Activated CD4-positive, alpha-beta T cell treated with anti-CD3 and anti-CD28 coated beads for 48 hours (primary cell): Measurements from ENCODE around the gene ELOVL4.

Experiments
- DNase-seq: peaks from one replicate; pipeline ENCODE4 v3.0.0-alpha.2; 2020

Gene ELOVL4

DNA sequence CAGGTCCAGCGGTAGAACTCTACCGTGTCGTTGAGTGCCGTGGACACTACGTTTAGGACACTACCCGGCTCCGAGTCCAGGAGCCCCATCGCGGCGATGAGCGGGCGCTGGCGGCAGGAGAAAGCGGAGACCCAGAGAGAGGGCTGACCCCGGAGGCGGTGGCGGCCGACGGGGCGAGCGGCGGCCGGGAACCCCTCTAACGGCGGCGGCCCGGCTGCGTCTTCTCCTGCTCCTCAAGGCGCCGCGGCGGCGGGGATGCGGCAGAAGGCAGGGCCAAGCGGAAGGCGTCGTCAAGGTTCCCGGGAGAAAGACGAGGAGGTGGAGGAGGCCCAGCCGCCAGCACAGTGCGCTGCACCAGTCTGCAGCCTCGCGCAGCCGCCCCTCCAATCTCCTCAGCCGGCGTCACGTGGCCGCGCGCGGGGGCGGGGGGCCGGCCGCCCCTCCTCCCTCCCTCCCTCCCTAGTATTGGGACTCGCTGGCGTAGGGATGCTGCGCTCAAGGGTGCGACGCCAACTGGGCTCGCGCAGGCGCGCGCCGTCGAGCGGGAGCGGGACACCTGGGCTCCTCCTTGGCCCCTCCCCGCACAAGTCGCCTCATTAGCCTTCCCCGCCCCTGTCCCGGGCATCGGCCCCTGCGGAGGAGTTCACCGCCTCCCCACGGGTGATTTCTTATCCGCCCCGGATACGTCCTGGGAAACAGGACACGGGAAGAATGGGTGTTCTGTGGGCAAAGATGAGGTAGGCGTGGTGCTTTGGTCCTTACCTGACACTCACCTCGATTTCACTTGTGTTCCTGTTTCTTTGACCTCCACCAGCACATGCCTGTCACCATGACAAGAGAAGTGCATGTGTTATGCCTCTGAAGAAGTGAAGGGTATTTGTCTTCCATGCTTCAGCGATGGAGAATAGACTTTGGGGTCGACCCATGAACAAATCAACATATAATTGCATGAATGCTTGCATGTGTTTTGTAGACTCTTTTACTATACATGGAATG is at the start of gene ELOVL4:
ELOVL4 (minus strand) TSS at position 363 of the 996 bp plus-strand sequence; CDS start at position 89, 274 bp downstream.
- peak; percentile 66 for DNase-seq

DNA sequence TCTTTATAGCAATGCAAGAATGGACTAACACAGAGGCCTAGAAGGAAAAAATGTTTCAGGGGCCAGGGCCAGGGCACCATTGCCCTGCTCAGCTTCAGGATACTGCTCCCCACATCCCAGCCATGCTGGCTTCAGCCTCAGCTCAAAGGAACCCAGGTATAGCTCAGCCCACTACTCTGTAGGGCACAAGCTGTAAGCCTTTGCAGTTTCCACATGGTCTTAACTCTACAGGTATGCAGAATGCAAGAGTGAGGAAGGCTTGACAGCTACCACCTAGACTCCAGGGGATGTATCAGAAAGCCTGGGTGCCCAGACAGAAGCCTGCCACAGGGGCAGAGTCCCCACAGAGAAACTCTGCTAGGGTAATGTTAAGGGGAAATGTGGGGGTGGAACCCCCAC is 46.6 kb upstream of the ELOVL4 start:
- no peak for DNase-seq

DNA sequence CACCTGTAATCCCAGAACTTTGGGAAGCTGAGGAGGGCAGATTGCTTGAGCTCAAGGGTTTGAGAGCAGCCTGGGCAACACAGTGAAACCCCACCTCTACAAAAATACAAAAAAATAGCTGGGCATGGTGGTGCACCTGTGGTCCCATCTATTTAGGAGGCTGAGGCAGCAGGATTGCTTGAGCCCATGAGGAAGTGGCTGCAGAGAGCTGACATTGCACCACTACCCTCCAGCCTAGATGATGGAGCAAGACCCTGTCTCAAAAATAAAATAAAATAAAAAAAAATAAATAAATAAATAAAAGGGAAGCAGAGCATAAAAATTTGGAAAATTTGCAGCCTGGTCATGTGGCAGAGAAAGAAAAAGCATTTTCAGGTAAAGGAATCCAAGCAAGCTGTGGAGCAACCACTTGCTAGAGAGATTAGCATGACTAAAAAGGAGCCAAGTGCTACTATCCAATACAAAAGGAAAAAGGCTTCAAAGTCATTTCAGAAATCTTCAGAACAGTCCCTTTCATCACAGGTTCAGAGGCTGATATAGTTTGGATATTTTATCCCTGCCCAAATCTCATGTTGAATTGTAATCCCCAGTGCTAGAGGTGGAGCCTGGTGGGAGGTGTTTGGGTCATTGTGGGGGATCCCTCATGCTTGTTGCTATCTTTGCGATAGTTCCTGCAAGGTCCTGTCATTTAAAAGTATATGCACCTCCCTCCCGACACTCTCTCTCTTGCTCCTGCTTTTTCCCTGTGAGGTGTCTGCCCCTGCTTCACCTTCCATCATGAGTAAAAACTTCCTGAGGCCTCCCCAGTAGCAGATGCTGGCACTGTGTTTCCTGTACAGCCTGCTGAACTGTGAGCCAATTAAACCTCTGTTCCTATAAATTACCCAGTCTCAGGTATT is 45.9 kb upstream of the ELOVL4 start:
- no peak for DNase-seq

DNA sequence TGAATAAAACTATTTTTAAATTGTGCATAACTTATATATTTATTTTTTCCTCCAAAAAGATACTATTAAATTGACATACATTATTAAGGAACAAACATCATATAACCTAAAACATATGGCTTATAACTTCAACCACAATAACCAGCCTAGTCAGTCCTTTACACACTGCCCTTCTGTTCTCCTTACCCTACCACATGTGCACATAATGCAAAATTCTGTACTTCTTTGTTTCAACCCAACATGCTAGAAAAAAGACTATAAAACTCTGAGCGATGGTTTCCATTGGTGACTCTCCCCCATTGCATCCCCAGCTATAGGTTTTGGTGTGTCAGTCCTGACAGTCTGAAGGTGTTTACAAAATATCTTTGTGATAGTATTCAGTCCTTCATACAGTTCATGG is 42.3 kb upstream of the ELOVL4 start:
- no peak for DNase-seq

DNA sequence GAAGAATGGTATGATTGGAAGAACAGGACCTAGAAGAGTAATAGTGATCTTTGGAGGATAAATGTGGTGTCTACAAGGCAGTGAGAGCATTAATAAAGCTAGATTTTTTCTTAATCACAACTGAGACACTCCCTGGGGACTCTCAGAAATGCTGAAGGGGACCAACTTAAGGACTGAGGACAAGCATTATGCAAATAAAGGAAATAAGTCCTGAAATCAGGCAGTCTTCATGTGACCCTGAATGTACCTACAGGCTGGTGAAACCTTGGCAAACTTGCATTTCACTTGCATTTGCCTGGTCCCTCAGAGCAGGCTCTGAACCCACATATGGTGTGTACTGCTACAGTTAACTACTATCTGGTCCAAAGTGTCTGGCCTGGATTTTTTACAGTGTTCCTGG is 37.8 kb upstream of the ELOVL4 start:
- no peak for DNase-seq

DNA sequence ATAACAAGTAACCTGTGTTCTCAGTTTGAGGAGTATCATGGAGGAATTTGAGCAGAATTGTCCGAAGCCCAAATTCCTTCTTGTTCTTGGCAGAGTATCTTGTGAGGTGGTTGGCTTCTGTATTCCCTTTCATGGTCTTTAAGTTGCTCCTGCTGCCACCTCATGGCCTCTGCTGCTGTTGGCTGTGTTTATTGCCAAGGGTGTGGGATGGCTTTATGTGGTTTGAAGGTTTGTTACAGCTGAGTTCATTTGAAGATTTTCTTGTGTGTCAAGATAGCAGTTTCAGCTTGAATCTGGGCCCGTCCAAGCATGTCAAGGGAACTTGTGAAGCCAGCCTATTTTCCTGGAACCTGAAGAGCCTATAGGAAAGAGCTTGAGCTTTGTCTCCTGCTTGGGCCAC is 36.9 kb upstream of the ELOVL4 start:
- DNase-seq: no peak

DNA sequence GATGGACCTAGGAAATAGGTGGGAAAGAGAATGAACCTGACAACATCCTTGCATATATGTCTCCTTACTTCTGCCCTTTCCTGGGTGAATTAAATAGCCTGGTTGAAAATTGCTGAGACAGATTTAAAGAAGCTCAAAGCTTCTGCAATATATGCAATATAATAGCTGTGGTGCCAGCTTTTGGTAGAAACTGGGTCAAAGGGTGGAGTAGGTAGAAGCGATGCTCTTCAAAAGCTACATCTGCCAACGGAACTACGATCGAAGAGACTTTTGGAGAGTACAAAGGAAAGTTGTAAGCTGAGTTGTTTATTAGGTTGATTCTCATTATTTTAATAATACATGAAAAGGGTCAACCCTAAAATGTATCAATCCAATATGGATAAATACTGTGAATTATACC is 34.3 kb upstream of the ELOVL4 start:
- no peak for DNase-seq

DNA sequence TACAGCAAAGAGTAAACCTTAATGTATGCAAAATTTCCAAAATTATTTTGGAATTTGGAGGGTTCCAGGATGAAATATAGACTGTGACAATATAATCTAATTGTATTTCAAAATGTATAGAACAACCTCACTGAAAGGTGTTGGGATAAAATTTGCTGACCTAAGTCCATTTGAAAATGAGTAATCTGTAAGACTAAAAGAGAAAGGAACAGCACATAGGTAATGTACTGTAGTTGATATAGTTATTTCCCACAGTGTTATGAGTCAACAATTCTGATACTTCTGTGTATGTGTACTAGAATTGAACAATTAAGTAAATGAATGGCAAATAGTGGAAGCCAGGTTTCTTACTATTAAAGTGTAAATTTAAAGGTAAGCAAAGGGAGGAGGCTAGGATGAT is 23.8 kb upstream of the ELOVL4 start:
- DNase-seq: no peak

DNA sequence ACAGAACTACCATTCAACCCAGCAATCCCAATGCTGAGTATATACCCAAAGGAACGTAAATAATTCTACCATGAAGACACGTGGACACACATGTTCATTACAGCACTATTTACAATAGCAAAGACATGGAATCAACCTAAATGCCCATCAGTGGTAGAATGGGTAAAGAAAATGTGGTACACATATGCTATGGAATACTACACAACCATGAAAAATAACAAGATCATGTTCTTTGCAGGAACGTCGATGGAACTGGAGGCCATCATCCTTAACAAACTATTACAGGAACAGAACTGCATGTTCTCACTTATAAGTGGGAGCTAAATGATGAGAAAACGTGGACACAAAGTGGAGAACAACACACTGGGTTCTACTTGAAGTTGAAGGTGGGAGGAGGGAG is 22.4 kb upstream of the ELOVL4 start:
- no peak for DNase-seq

DNA sequence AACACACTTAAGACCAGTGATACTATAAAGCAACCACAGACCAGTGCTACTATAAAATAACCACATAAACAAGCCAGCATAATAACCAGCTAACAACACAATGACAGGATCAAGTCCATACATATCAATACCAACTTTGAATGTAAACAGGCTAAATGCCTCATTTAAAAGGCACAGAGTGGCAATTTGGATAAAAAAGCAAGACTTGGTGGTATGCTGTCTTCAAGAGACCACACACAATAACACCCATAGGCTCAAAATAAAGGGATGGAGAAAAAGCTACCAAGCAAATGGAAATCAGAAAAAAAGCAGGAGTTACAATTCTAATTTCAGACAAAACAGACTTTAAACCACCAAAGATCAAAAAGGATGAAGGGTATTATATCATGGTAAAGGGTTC is 19.8 kb upstream of the ELOVL4 start:
- DNase-seq: no peak

DNA sequence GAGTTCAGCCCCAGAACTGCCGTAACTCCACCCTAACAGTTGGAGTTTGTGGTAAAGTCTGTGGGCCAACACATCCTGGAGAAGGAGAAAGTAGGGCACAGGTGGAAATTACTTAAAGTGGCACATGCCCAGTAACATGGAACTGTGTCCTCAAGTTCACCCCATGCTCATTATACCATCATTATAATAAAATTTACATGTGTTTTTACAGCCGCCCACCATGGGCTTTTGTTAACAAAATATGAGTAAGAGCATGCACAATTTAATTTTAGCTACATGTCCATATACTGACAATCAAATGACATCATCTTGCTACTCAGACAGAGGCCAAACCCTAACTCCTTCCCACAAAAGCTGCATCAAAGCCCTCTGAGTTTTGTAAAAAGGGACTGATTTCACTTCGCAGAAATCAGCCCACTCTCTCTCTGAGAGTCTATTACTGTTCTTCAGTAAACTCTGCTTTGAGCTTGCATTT is 17.3 kb upstream of the ELOVL4 start:
- DNase-seq: no peak

DNA sequence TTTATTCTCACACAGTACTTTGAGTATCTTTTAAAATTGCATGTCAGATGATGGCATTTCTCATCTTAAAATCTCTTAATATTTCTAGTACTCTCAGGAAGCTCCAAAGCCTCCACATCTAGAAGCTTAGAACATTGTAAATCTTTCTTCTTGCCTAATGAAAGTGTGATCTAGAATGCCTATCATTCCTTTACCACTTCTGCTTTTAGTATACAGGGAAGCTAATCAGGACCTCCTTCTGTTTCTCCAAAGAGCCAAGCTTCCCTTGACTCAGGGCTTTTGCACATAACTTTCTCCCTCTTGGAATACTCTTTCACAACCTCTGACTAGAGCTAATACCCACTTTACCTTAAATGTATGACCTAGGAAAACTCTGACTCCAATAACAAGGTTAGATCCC is 7.5 kb upstream of the ELOVL4 start:
- DNase-seq: no peak

DNA sequence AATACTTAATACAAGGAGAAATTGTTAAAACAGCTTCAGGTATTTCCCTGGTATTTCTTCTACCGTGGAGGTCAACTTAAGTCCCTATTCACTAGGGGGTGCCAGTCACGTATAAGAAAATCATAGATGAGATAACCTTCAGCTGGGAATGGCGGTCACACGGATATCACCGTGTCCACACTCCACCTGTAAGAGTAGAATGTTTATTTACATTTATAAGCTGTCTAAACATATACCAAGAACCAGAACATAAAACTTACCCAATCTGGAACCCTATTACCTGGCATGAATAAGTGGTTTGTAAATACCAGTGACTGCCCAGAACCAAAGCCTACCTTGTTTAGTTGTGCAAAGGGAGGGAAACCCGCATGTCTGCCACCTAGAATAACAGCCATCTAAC is 1.9 kb upstream of the ELOVL4 start:
- DNase-seq: peak; percentile 62

DNA sequence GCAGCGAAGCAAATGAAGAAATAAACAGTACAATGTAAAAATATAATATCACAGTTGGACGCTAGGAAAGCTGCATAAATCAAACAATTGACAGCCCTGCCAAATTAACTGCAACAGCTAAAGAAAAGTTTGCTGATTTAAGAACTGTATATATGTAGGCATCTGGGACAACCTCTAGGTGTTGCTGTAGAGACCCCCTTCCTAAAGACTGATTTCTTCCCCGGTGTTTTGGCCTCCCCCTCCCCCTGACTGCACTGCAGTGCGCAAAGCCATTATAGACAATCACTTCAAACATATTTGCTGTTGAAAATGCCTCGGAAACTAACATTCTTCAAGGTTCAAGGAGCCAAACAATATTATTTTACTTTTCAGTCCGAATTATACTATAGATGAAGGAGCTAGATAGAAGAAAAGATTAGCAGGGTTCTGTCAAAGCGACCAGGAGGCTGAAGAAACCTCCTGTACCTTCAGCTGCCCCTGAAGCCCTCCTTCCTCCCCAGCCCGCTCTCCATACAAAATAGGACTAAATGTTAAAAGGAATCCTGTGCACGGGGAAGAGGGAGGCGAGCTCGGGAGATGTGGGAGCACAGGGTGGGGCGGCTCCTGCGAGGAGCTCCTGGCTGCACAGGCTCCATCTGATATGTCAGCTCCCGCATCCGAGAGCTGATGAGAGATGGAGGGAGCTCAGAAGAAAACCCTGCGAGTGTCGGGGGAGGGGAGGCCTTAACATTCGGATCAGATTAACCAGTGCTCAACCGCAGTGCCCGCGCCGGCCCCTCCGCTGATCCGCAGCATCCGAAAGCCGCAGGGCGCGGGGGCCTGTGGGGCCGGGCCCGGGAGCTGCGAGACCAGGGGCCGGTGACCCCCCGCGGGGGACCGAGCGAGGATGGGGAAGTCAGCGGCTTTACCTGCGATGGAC is 822 bp downstream of the ELOVL4 start:
- peak; percentile 21 for DNase-seq

DNA sequence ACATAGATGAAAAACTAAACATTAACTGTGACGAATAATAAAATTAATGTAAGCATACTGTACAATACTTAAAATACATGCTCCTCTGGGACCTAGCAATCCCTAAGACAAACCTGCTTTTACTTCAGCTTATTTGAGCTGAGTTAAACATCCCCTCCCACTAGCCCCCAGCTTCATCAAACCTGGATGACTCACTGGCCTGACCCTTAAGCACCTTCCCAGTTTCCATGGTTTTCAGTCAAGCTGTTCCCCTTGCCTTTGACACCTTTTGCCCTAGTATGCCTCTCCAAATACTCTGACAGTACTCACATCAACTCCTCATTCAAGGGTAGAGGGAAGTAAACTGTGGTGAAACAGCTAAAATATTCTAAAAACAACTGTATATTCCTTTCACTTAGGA is 4.2 kb downstream of the ELOVL4 start:
- DNase-seq: no peak

DNA sequence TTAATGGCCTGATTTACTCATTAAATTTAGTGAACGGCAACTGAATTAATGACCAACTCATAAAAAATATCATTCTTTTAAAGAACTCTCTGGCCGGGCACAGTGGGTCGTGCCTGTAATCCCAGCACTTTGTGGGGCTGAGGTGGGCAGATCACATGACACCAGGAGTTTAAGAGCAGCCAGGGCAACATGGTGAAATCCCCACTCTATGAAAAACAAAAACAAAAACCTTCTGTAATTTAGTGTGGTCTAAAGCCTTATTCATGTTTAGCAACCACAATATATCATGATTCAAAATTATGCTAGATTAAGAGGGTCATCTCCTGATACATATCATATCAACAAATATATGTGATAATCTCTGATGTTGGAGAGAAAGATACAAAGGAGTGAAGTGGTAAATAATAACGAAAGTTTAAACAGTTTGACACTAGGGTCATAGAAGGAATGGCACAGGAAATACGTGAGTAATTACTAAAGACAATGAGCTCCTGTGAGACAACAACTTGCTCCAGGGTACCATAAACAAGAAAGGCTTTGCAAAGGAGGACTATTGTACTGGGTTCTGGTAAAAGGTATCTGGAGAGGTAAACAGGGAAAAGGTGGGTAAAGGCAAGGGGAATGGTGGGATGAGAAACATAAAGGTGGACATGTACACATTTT is 5.7 kb downstream of the ELOVL4 start:
- DNase-seq: no peak

DNA sequence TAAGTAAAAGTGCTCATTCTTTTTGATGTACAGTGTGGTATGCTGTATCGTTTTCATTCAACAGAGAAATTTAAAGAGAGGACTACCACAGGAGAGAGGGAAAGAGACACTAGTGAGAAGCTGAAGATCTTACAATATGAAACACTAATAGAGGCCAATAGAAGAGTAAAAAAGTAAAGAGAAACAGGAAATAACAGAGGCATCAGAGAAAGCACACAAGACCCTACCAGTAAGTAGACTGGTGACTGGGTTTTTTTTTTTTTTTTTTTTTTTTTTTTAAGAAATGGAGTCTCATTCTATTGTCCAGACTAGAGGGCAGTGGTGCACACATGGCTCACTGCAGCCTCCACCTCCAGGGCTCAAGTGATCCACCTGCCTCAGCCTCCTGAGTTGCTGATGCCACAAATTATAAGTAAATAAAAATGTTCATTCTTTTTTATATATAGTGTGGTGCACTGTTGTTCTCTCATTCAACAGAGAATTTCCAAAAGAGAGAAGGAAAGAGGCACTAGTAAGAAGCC is 18.8 kb downstream of the ELOVL4 start:
- DNase-seq: no peak

DNA sequence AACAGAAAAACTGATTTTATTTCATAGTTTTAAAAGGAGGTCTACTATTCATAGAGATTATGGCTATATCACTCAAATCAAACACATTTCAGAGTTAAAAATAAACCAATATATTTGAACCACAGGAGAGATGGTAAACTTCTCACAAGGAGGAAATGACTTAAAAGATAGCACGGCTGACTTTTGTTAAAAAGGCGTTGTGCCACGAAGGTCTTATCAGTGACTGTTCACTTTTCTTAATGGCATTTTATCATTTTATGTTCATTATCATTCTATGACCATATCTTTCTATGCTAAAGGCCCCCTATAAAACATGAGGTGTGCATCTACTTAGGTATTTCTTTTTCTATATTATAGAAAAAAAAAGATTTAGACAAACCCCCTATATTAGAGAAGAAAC is 19.6 kb downstream of the ELOVL4 start:
- DNase-seq: no peak

DNA sequence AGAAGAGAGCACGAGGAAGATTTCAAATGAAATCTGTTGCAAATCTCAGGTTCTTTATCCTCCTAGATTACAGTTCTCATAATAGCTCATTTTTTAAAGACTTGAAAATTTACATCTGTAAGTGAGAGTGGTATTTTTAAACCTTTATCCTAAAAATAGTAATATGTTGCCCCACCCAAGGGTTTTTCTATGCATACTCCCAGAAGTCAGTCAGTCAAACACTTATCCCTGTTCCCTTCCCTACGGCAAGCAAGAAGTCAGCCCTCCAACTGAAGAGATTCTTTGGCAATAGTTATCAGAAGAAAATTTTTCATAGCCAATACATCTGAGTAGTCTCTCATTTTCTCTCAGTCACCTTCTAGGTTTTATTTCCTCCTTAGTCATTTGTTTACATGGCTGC is 24.1 kb downstream of the ELOVL4 start:
- DNase-seq: no peak

DNA sequence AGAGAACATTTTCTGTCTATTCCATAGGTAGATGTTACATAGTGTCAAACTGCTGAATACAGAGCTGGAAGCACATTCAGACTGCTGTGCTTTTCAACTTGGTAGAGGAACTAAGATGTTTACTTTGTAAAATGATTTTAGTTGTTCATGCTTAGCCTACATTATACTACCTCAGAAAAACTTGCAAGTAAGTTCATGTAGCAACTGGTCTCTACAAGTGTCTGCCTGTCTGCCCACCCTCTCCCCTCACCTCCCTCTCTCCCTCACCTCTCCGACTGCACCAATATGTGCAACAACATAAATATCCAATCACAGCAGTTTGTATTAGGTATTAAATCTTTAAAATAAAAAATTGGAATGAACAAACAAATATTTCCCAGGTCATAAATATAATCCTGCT is 25.3 kb downstream of the ELOVL4 start:
- DNase-seq: no peak

DNA sequence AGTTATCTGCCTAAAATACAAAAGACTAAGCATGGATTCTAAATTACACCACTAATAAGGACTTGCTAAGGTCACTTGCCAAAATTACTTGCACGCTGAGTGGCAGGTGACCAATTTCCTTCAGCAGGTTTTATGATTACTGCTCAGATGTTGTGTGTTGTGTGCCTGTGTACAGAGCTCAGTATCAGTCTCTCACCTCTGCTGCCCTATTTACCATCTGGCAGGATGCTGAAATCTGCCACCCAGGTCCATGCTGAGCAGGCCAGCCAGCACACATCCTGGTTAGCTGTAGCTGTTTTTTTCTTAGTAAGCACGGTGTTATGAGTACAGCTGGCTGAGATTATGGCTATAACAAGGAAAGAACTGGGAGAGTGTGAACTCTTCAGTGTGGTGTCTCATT is 34.0 kb downstream of the ELOVL4 start:
- DNase-seq: no peak

DNA sequence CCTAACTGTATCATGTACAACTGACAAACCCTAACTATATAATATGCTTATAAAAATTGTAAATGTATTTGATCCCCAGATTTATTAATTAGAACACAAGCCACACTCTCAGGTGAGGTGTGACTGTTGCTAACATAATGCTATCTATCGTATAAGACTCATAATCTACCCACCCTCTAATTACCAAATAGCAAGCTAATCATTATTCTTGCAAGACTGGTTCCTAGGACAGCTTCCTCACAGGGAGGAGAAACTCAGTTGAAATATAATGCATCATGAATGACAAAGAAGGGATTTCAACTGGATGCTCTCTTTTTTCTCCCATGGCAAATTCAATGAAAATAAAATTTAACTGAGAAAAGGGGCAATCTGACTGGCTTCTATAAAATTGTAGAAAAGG is 35.4 kb downstream of the ELOVL4 start:
- no peak for DNase-seq
